VCaP (cell line): Measurements from ENCODE around the gene PRRT2.

Source experiments
- H3K27ac ChIP-seq: fragments of 450-650 bp; 2 replicates; pipeline ENCODE4 v1.5.1; 2017
- TF ChIP-seq, protein P1 (sequence below): fragments of 450-650 bp; conservative IDR thresholded peaks from 2 replicates; pipeline ENCODE4 v1.5.1; 2017; ENCODE audit warnings: mild to moderate bottlenecking, moderate library complexity

PRRT2 gene

GRCh38 chr16:29808219-29808900 is 3.6 kb upstream of the PRRT2 start:
- peak overlapping the region; percentile 92 for H3K27ac ChIP-seq
- TF ChIP-seq, protein P1, sequence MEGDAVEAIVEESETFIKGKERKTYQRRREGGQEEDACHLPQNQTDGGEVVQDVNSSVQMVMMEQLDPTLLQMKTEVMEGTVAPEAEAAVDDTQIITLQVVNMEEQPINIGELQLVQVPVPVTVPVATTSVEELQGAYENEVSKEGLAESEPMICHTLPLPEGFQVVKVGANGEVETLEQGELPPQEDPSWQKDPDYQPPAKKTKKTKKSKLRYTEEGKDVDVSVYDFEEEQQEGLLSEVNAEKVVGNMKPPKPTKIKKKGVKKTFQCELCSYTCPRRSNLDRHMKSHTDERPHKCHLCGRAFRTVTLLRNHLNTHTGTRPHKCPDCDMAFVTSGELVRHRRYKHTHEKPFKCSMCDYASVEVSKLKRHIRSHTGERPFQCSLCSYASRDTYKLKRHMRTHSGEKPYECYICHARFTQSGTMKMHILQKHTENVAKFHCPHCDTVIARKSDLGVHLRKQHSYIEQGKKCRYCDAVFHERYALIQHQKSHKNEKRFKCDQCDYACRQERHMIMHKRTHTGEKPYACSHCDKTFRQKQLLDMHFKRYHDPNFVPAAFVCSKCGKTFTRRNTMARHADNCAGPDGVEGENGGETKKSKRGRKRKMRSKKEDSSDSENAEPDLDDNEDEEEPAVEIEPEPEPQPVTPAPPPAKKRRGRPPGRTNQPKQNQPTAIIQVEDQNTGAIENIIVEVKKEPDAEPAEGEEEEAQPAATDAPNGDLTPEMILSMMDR: no peak

DNA sequence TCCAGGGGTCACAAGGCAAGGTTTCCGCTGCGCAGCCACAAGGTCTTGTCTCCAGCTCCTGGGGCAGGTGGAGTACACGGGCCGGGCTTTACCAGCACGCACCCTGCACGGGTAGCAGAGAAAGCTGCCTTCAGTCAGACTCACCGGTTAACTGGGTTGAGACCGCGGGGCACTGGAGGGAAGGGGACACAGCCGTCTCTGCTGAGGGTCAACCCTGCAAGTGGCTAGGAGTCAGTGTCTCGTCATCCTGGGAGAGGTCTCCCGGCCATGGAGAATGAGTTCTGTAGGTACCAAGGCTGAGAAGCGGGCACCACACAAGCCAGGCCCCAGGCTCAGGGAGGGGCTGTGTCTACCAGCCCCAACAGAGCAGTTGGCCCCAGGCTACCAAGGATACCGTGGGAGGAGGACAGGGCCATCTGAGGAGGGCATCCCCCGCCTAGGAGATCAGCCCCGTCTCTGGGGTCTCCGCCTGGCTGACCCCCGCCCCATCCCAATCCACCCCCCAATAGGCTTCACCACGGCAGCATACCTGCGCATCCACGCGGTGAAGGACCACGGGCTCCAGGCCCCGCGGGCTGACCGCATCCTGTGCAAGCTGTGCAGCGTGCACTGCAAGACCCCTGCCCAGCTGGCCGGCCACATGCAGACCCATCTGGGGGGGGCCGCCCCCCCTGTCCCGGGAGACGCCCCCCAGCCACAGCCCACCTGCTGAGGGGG is 2.8 kb upstream of the PRRT2 start:
- TF ChIP-seq, protein P1: no peak
- H3K27ac ChIP-seq: peak overlapping the region; percentile 92

DNA sequence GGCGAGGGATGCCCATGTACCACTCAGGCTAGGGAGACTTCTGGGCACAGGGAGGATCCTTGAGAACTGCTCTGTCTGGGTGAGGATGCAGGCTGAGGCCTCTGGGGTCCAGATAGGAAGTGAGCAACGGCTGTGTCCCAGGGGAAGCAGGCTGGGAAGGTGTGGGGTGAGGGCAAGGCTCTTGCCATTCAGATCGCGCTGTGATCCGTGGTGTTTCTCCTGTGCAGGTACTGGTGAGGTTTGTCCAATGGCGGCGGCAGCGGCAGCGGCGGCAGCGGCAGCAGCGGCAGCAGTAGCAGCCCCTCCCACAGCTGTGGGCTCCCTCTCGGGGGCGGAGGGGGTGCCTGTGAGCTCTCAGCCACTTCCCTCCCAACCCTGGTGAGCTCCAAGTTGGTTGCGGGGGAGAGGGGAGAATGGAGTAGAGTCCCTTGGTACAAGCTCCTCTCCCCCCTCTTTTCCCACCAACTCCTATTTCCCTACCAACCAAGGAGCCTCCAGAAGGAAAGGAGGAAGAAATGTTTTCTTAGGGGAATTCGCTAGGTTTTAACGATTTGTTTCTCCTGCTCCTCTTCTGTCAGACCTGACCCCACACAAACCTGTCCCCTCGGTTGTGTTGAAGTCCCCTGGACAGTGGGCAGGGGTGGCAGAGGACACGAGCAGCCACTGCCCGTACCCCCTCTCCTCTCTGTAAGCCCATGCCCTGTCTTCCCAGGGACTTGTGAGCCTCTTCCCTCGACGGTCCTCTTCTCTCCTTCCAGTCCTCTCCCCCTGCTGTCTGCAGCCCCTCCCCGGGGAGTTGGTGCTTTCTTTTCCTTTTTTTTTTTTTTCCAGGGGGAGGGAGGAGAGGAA is 1.9 kb upstream of the PRRT2 start:
- peak overlapping the region; percentile 92 for H3K27ac ChIP-seq
- TF ChIP-seq, protein P1: no peak

GRCh38 chr16:29810699-29811169 is 1.3 kb upstream of the PRRT2 start:
- peak overlapping the region; percentile 92 for H3K27ac ChIP-seq
- TF ChIP-seq, protein P1: no peak

GRCh38 chr16:29811170-29811895 is 660 bp upstream of the PRRT2 start:
- H3K27ac ChIP-seq: peak overlapping the region; percentile 92
- TF ChIP-seq, protein P1: no peak

GRCh38 chr16:29812754-29813643 is 1.0 kb downstream of the PRRT2 start:
- peak overlapping the region; percentile 92 for H3K27ac ChIP-seq
- TF ChIP-seq, protein P1: no peak
